Breast epithelium (tissue), 3 donors: ENCODE data around the gene AZU1.

Experiments
- CTCF ChIP-seq, 3 donors: fragments of 450-650 bp; IDR thresholded peaks; one replicate each; pipeline ENCODE4 v1.5.1; 2016 to 2017; ENCODE audit warnings: antibody characterized with exemption in 3 of 3, mild to moderate bottlenecking in 3 of 3, moderate library complexity in 3 of 3
- POLR2A ChIP-seq: fragments of 450-650 bp; IDR thresholded peaks from one replicate; pipeline ENCODE4 v1.6.1; 2016; ENCODE audit warnings: antibody characterized with exemption, mild to moderate bottlenecking, moderate library complexity
- POLR2AphosphoS5 ChIP-seq, 3 donors: sonication (generic); formaldehyde crosslinking; IDR thresholded peaks; one replicate each; pipeline ENCODE4 v1.6.1; 2017; ENCODE audit warnings: antibody characterized with exemption in 3 of 3

- no peak for TF ChIP-seq CTCF (IDR thresholded peaks at IDR 0.05)
- TF ChIP-seq POLR2A: no peak
- no peak for TF ChIP-seq POLR2AphosphoS5 (IDR thresholded peaks at IDR 0.05)
Measured at GRCh38 chr19:870314-870713, 42.7 kb downstream of the AZU1 start.
